ENCODE data around the gene VSTM4. TPM values are rescaled to one million over a fixed set of nuclear protein-coding genes. Genes with fewer than 3 reads are reported as not detected.

VSTM4 gene
- polyA plus RNA-seq, 1 of the 3 experiments (the other 2 are of a cell fraction): 0.39 TPM

DNA sequence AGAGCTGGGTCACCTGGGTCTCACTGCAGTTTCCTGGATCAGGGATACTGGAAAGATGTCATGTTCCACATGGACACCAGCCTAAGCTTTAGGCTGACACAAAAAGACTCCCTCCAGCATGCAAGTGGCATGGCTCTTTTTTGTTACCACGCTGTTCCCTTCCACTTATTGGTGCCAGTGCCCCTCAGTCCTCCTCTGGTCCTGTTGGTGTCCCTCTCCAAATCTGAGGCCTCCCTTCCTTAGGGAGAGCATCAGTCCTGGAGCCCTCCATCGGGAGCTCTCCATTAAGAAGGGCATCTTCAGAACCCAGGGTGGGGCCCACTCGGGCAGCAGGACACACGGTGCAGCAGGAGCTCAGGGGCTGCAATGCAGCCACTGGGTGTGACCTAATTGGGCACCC is 99.6 kb downstream of the VSTM4 start:
- no peaks in the 10 kb centered on the region for H3K27me3 ChIP-seq (ENCODE audit: insufficient read depth)
- H3K4me2 ChIP-seq: no peak overlapping the region
- no peaks in the 10 kb centered on the region for H3F3A ChIP-seq (replicated peaks; ENCODE audit: insufficient read depth)
- peaks cover 0 to 10% of the 10 kb centered on the region in 2 experiments; a peak in 1 of 4 replicates for H3K4me1 ChIP-seq (ENCODE audit: control insufficient read depth in 1 of 2, insufficient read depth in 2 of 2, low read depth in 1 of 2, low read length in 1 of 2)
- no peak overlapping the region for H2AFZ ChIP-seq (ENCODE audit: low read depth)
- no peaks in the 10 kb centered on the region for H3K36me3 ChIP-seq (replicated peaks in 1 of 2; ENCODE audit: control insufficient read depth in 1 of 2, insufficient read depth in 2 of 2, low read length in 1 of 2)
- ChIA-PET POLR2A (no interaction called here), CTCF (no interaction called here)
- H3K9ac ChIP-seq: no peak overlapping the region
- H4K20me1 ChIP-seq (ENCODE audit: insufficient read depth): no peaks in the 10 kb centered on the region
- H3K27ac ChIP-seq (ENCODE audit: low read depth in 2 of 2, low read length in 1 of 2): no peak overlapping the region
- no peaks in the 10 kb centered on the region for H3K79me2 ChIP-seq (ENCODE audit: insufficient read depth)
- H3K9me3 ChIP-seq: no peaks in the 10 kb centered on the region
- TF ChIP-seq, protein P1, sequence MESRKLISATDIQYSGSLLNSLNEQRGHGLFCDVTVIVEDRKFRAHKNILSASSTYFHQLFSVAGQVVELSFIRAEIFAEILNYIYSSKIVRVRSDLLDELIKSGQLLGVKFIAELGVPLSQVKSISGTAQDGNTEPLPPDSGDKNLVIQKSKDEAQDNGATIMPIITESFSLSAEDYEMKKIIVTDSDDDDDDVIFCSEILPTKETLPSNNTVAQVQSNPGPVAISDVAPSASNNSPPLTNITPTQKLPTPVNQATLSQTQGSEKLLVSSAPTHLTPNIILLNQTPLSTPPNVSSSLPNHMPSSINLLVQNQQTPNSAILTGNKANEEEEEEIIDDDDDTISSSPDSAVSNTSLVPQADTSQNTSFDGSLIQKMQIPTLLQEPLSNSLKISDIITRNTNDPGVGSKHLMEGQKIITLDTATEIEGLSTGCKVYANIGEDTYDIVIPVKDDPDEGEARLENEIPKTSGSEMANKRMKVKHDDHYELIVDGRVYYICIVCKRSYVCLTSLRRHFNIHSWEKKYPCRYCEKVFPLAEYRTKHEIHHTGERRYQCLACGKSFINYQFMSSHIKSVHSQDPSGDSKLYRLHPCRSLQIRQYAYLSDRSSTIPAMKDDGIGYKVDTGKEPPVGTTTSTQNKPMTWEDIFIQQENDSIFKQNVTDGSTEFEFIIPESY (IDR thresholded peaks at IDR 0.05; ENCODE audit: borderline replicate concordance, low read depth): no peak
- TF ChIP-seq, protein P2, sequence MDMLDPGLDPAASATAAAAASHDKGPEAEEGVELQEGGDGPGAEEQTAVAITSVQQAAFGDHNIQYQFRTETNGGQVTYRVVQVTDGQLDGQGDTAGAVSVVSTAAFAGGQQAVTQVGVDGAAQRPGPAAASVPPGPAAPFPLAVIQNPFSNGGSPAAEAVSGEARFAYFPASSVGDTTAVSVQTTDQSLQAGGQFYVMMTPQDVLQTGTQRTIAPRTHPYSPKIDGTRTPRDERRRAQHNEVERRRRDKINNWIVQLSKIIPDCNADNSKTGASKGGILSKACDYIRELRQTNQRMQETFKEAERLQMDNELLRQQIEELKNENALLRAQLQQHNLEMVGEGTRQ (IDR thresholded peaks at IDR 0.05; ENCODE audit: borderline replicate concordance, low read depth, low read length): no peak
- TF ChIP-seq FOXM1 (IDR thresholded peaks at IDR 0.05; ENCODE audit: low read depth) (no peak), FOSL2 (IDR thresholded peaks at IDR 0.05; ENCODE audit: borderline replicate concordance, low read depth) (no peak), CHD2 (IDR thresholded peaks at IDR 0.05; ENCODE audit: low read length, partially characterized antibody) (no peak)
- no peaks in the 10 kb centered on the region for H3K9me2 ChIP-seq
- no peak for DNase-seq
- 13% methylated on average over 4 of the region's 4 CpGs for WGBS (ENCODE audit: low lambda C conversion rate)
- no peak overlapping the region for H3K4me3 ChIP-seq (ENCODE audit: low read depth in 2 of 2, low read length in 1 of 2)

DNA sequence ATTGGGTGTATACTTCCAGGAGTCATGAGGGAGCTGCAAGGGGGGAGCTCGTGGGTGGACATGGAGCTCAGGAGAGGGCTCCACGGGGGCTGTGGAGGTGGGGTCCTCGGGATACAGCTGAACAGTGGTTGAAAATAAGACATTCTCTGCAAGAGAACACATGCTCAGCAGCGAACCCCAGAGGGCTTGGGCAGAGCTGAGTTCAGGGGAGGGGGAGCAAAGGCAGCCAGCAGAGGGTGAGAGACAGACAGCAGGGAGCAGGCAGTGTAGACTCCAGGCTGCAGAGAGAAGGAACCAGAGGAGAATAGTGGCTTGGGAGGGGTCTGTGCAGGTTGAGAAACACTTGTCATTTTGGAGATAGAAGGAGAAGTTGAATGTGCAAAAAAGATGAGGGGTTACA is 102.7 kb downstream of the VSTM4 start:
- Histone ChIP-seq H3K79me2 (ENCODE audit: insufficient read depth) (no peaks in the 10 kb centered on the region), H3K4me2 (no peak overlapping the region), H3K9me3 (no peaks in the 10 kb centered on the region), H3K36me3 (replicated peaks in 1 of 2; ENCODE audit: control insufficient read depth in 1 of 2, insufficient read depth in 2 of 2, low read length in 1 of 2) (no peaks in the 10 kb centered on the region), H3K9ac (no peak overlapping the region), H3K27ac (ENCODE audit: low read depth in 2 of 2, low read length in 1 of 2) (no peak overlapping the region), H3K4me3 (ENCODE audit: low read depth in 2 of 2, low read length in 1 of 2) (no peak overlapping the region), H3K27me3 (ENCODE audit: insufficient read depth) (no peaks in the 10 kb centered on the region), H3F3A (replicated peaks; ENCODE audit: insufficient read depth) (no peaks in the 10 kb centered on the region), H4K20me1 (ENCODE audit: insufficient read depth) (no peaks in the 10 kb centered on the region), H3K9me2 (no peaks in the 10 kb centered on the region), H2AFZ (ENCODE audit: low read depth) (no peak overlapping the region), H3K4me1 (ENCODE audit: control insufficient read depth in 1 of 2, insufficient read depth in 2 of 2, low read depth in 1 of 2, low read length in 1 of 2) (peaks cover 0 to 23% of the 10 kb centered on the region in 2 experiments; a peak in 1 of 4 replicates)
- POLR2A ChIA-PET: no interaction called here
- 11% methylated on average over 4 of the region's 4 CpGs for WGBS (ENCODE audit: low lambda C conversion rate)
- DNase-seq: no peak
- CTCF ChIA-PET: interaction anchor here (0.8 to 2.2 kb wide), 4 partner anchors 11 to 31 kb away, joined by 3 to 6 read pairs (median 4); no protein-coding TSS in a partner anchor
- TF ChIP-seq TCF12 (IDR thresholded peaks at IDR 0.05): no peak
- TF ChIP-seq EP300 (IDR thresholded peaks at IDR 0.05; ENCODE audit: borderline replicate concordance in 1 of 2, low read depth in 1 of 2, low read length in 1 of 2): no peak
- TF ChIP-seq FOXM1 (IDR thresholded peaks at IDR 0.05; ENCODE audit: low read depth): no peak
- TF ChIP-seq CHD2 (IDR thresholded peaks at IDR 0.05; ENCODE audit: low read length, partially characterized antibody): no peak
- TF ChIP-seq, protein P3, sequence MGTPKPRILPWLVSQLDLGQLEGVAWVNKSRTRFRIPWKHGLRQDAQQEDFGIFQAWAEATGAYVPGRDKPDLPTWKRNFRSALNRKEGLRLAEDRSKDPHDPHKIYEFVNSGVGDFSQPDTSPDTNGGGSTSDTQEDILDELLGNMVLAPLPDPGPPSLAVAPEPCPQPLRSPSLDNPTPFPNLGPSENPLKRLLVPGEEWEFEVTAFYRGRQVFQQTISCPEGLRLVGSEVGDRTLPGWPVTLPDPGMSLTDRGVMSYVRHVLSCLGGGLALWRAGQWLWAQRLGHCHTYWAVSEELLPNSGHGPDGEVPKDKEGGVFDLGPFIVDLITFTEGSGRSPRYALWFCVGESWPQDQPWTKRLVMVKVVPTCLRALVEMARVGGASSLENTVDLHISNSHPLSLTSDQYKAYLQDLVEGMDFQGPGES (IDR thresholded peaks at IDR 0.05; ENCODE audit: low read depth, low read length): no peak
- TF ChIP-seq, protein P4, sequence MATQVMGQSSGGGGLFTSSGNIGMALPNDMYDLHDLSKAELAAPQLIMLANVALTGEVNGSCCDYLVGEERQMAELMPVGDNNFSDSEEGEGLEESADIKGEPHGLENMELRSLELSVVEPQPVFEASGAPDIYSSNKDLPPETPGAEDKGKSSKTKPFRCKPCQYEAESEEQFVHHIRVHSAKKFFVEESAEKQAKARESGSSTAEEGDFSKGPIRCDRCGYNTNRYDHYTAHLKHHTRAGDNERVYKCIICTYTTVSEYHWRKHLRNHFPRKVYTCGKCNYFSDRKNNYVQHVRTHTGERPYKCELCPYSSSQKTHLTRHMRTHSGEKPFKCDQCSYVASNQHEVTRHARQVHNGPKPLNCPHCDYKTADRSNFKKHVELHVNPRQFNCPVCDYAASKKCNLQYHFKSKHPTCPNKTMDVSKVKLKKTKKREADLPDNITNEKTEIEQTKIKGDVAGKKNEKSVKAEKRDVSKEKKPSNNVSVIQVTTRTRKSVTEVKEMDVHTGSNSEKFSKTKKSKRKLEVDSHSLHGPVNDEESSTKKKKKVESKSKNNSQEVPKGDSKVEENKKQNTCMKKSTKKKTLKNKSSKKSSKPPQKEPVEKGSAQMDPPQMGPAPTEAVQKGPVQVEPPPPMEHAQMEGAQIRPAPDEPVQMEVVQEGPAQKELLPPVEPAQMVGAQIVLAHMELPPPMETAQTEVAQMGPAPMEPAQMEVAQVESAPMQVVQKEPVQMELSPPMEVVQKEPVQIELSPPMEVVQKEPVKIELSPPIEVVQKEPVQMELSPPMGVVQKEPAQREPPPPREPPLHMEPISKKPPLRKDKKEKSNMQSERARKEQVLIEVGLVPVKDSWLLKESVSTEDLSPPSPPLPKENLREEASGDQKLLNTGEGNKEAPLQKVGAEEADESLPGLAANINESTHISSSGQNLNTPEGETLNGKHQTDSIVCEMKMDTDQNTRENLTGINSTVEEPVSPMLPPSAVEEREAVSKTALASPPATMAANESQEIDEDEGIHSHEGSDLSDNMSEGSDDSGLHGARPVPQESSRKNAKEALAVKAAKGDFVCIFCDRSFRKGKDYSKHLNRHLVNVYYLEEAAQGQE (IDR thresholded peaks at IDR 0.05; ENCODE audit: low read depth, low read length): no peak
- TF ChIP-seq, protein P5, sequence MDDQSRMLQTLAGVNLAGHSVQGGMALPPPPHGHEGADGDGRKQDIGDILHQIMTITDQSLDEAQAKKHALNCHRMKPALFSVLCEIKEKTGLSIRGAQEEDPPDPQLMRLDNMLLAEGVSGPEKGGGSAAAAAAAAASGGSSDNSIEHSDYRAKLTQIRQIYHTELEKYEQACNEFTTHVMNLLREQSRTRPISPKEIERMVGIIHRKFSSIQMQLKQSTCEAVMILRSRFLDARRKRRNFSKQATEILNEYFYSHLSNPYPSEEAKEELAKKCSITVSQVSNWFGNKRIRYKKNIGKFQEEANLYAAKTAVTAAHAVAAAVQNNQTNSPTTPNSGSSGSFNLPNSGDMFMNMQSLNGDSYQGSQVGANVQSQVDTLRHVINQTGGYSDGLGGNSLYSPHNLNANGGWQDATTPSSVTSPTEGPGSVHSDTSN (IDR thresholded peaks at IDR 0.05): no peak
- TF ChIP-seq, protein P6, sequence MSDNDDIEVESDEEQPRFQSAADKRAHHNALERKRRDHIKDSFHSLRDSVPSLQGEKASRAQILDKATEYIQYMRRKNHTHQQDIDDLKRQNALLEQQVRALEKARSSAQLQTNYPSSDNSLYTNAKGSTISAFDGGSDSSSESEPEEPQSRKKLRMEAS (IDR thresholded peaks at IDR 0.05; ENCODE audit: low read depth): no peak
- TF ChIP-seq MEF2A (IDR thresholded peaks at IDR 0.05; ENCODE audit: borderline replicate concordance, low read depth): no peak
- TF ChIP-seq FOSL2 (IDR thresholded peaks at IDR 0.05; ENCODE audit: borderline replicate concordance, low read depth): no peak
- no peak for TF ChIP-seq RXRA (IDR thresholded peaks at IDR 0.05; ENCODE audit: borderline replicate concordance, low read depth)
- no peak for TF ChIP-seq RAD21 (IDR thresholded peaks at IDR 0.05; ENCODE audit: low read length)
- TF ChIP-seq TAF1 (IDR thresholded peaks at IDR 0.05; ENCODE audit: borderline replicate concordance, low read depth, low read length): no peak
- TF ChIP-seq, protein P2 (IDR thresholded peaks at IDR 0.05; ENCODE audit: borderline replicate concordance, low read depth, low read length): no peak
- TF ChIP-seq NFIC (IDR thresholded peaks at IDR 0.05; ENCODE audit: borderline replicate concordance): no peak
